Measurements from ENCODE around the gene ATAD1. TPM values are rescaled to one million over a fixed set of nuclear protein-coding genes. Genes with fewer than 3 reads are reported as not detected.
"Not testable (repeated sequence)": the region's sequence is repeated elsewhere in the genome, so short reads cannot be mapped to it uniquely, and the experiment has no call there.

ATAD1 gene
- total and polyA plus RNA-seq, 2 of the 4 experiments (the other 2 are of a cell fraction) = 12.7 to 21.9 TPM

GRCh38 chr10:87855665-87856064, 37.6 kb upstream of the ATAD1 start:
- POLR2A ChIA-PET (ENCODE audit: unreplicated experiment); H3K4me2 ChIP-seq (ENCODE audit: low read depth, low read length); H3K4me1 ChIP-seq (ENCODE audit: control insufficient read depth, insufficient read depth, low read length); H2BK5ac ChIP-seq (ENCODE audit: low read depth, low read length, poor library complexity, severe bottlenecking); H3K27me3 ChIP-seq (ENCODE audit: control insufficient read depth, insufficient read depth, low read length); H4K5ac ChIP-seq (ENCODE audit: low read depth, low read length); H3K4me3 ChIP-seq (ENCODE audit: insufficient read depth, low read depth, low read length); H3K79me1 ChIP-seq (ENCODE audit: low read depth in 1 of 2, low read length in 2 of 2); dilution Hi-C loops (cut with HindIII; ENCODE audit: low sequenced_read_pairs, unreplicated experiment); H2BK15ac ChIP-seq (ENCODE audit: low read depth, low read length); H4K8ac ChIP-seq (ENCODE audit: low read depth in 2 of 2, low read length in 2 of 2); H3K18ac ChIP-seq (ENCODE audit: low read depth, low read length); H4K20me1 ChIP-seq (ENCODE audit: insufficient read depth, low read length); H2BK120ac ChIP-seq (ENCODE audit: low read depth, low read length); H2AK9ac ChIP-seq (replicated peaks; ENCODE audit: low read depth, low read length, poor library complexity); BruUV-seq (replicated peaks); ATAC-seq (ENCODE audit: low read depth); H2AK5ac ChIP-seq (ENCODE audit: low read depth, low read length); H3K14ac ChIP-seq (replicated peaks; ENCODE audit: low read depth, low read length); H2BK20ac ChIP-seq (ENCODE audit: low read depth, low read length); H3K23ac ChIP-seq (ENCODE audit: low read depth, low read length); H3K9ac ChIP-seq (ENCODE audit: low read depth, low read length); H4K91ac ChIP-seq (ENCODE audit: insufficient read depth, low read depth, low read length); H3K9me3 ChIP-seq (ENCODE audit: control insufficient read depth, insufficient read depth, low read length); intact Hi-C loops (cut with micrococcal nuclease); DNase-seq; CTCF ChIA-PET; H3K56ac ChIP-seq (ENCODE audit: extremely low read depth, insufficient read depth, low read length); H3K9me1 ChIP-seq (ENCODE audit: insufficient read depth, low read length); H3K4ac ChIP-seq (ENCODE audit: low read depth, low read length); H2AFZ ChIP-seq (replicated peaks; ENCODE audit: low read length, poor library complexity); H3K27ac ChIP-seq (ENCODE audit: insufficient read depth, low read length); H3K36me3 ChIP-seq (ENCODE audit: control insufficient read depth, insufficient read depth, low read length): not testable (repeated sequence)
- in situ Hi-C loops (cut with MboI; ENCODE audit: low sequenced_read_pairs) = loop anchor here (5.0 kb wide), 1 partner anchor 697 kb away; no protein-coding TSS in a partner anchor
- WGBS, 2 experiments (ENCODE audit: extremely low coverage in 2 of 2, insufficient read length in 1 of 2) = no CpG with 5 or more reads among the region's 4 CpGs

GRCh38 chr10:87855247-87855646, 37.2 kb upstream of the ATAD1 start:
- H4K20me1 ChIP-seq (ENCODE audit: insufficient read depth, low read length); H3K56ac ChIP-seq (ENCODE audit: extremely low read depth, insufficient read depth, low read length); H2AK5ac ChIP-seq (ENCODE audit: low read depth, low read length); H4K5ac ChIP-seq (ENCODE audit: low read depth, low read length); H2BK120ac ChIP-seq (ENCODE audit: low read depth, low read length); DNase-seq; H3K14ac ChIP-seq (replicated peaks; ENCODE audit: low read depth, low read length); H3K27ac ChIP-seq (ENCODE audit: insufficient read depth, low read length); H3K27me3 ChIP-seq (ENCODE audit: control insufficient read depth, insufficient read depth, low read length); H3K18ac ChIP-seq (ENCODE audit: low read depth, low read length); H4K91ac ChIP-seq (ENCODE audit: insufficient read depth, low read depth, low read length); H4K8ac ChIP-seq (ENCODE audit: low read depth in 2 of 2, low read length in 2 of 2); H3K4ac ChIP-seq (ENCODE audit: low read depth, low read length); H3K9me1 ChIP-seq (ENCODE audit: insufficient read depth, low read length); H2BK5ac ChIP-seq (ENCODE audit: low read depth, low read length, poor library complexity, severe bottlenecking); H2AFZ ChIP-seq (replicated peaks; ENCODE audit: low read length, poor library complexity); BruUV-seq (replicated peaks); H2BK20ac ChIP-seq (ENCODE audit: low read depth, low read length); CTCF ChIA-PET; H3K4me1 ChIP-seq (ENCODE audit: control insufficient read depth, insufficient read depth, low read length); H3K36me3 ChIP-seq (ENCODE audit: control insufficient read depth, insufficient read depth, low read length); H3K9ac ChIP-seq (ENCODE audit: low read depth, low read length); H3K4me3 ChIP-seq (ENCODE audit: insufficient read depth, low read depth, low read length); H3K4me2 ChIP-seq (ENCODE audit: low read depth, low read length); H2AK9ac ChIP-seq (replicated peaks; ENCODE audit: low read depth, low read length, poor library complexity); dilution Hi-C loops (cut with HindIII; ENCODE audit: low sequenced_read_pairs, unreplicated experiment); H3K9me3 ChIP-seq (ENCODE audit: control insufficient read depth, insufficient read depth, low read length); H3K79me1 ChIP-seq (ENCODE audit: low read depth in 1 of 2, low read length in 2 of 2); ATAC-seq (ENCODE audit: low read depth); H2BK15ac ChIP-seq (ENCODE audit: low read depth, low read length); H3K23ac ChIP-seq (ENCODE audit: low read depth, low read length); POLR2A ChIA-PET (ENCODE audit: unreplicated experiment); intact Hi-C loops (cut with micrococcal nuclease): not testable (repeated sequence)
- in situ Hi-C loops (cut with MboI; ENCODE audit: low sequenced_read_pairs) = loop anchor here (5.0 kb wide), 1 partner anchor 697 kb away; no protein-coding TSS in a partner anchor
- no CpG with 5 or more reads among the region's 5 CpGs for WGBS, 2 experiments (ENCODE audit: extremely low coverage in 2 of 2, insufficient read length in 1 of 2)

Measured in IMR-90 (cell line).